Measurements from ENCODE around the gene LHX2.

- TF ChIP-seq, protein P1, sequence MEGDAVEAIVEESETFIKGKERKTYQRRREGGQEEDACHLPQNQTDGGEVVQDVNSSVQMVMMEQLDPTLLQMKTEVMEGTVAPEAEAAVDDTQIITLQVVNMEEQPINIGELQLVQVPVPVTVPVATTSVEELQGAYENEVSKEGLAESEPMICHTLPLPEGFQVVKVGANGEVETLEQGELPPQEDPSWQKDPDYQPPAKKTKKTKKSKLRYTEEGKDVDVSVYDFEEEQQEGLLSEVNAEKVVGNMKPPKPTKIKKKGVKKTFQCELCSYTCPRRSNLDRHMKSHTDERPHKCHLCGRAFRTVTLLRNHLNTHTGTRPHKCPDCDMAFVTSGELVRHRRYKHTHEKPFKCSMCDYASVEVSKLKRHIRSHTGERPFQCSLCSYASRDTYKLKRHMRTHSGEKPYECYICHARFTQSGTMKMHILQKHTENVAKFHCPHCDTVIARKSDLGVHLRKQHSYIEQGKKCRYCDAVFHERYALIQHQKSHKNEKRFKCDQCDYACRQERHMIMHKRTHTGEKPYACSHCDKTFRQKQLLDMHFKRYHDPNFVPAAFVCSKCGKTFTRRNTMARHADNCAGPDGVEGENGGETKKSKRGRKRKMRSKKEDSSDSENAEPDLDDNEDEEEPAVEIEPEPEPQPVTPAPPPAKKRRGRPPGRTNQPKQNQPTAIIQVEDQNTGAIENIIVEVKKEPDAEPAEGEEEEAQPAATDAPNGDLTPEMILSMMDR (IDR thresholded peaks at IDR 0.05): no peak
- no peak for TF ChIP-seq POLR2A (IDR thresholded peaks at IDR 0.05)
Measured at GRCh38 chr9:124045076-124045829, 33.7 kb downstream of the LHX2 start.

Data from adrenal gland (tissue), 5 donors.